Heart right ventricle (tissue), 16 donors: ENCODE measurements around the gene SOX18. TPM values are rescaled to one million over a fixed set of nuclear protein-coding genes. Genes with fewer than 3 reads are reported as not detected.
"Not testable (repeated sequence)": the region's sequence is repeated elsewhere in the genome, so short reads cannot be mapped to it uniquely, and the experiment has no call there.

ENCODE experiments used
- ATAC-seq, 8 donors: fragments of 200-7000 bp; cut with Tn5 transposase; one replicate each; pipeline ENCODE4 v1.9.1; 2020; ENCODE audit warnings: mild to moderate bottlenecking in 8 of 8, moderate library complexity in 8 of 8, moderate number of reproducible peaks in 1 of 8
- DNase-seq, 2 donors: peaks; one replicate each; pipeline ENCODE4 v3.0.0-alpha.2; 2020
- H3K27ac ChIP-seq, 10 donors: fragments of 200-600 bp; sonication (generic) in 2 of 10; one replicate each; pipeline versions ENCODE4 v1.5.0 to v1.8.0; 2020 to 2022; ENCODE audit warnings: mild to moderate bottlenecking in 3 of 10
- H3K27me3 ChIP-seq, 7 donors: fragments of 200-600 bp; one replicate each; pipeline ENCODE4 v1.8.0; 2021 to 2022; ENCODE audit warnings: mild to moderate bottlenecking in 2 of 7
- H3K36me3 ChIP-seq, 9 donors: fragments of 200-600 bp; sonication (generic) in 1 of 9; one replicate each; pipeline versions ENCODE4 v1.5.0 to v1.8.0; 2020 to 2022; ENCODE audit warnings: mild to moderate bottlenecking in 2 of 9
- H3K4me1 ChIP-seq, 9 donors: fragments of 200-600 bp; sonication (generic) in 1 of 9; one replicate each; pipeline versions ENCODE4 v1.5.0 to v1.8.0; 2020 to 2022; ENCODE audit warnings: mild to moderate bottlenecking in 4 of 9
- H3K4me3 ChIP-seq, 10 donors: fragments of 200-600 bp; sonication (generic) in 2 of 10; one replicate each; pipeline versions ENCODE4 v1.5.0 to v1.8.0; 2020 to 2022; ENCODE audit warnings: mild to moderate bottlenecking in 7 of 10, moderate library complexity in 2 of 10
- H3K9me3 ChIP-seq, 11 donors: fragments of 200-600 bp in 10 of 11; sonication (generic) in 2 of 11; one replicate each; pipeline versions ENCODE4 v1.5.0 to v1.8.0; 2013 to 2022; ENCODE audit warnings: mild to moderate bottlenecking in 2 of 11, control low read depth in 1 of 11, moderate library complexity in 1 of 11
- CTCF ChIP-seq, 9 donors: fragments of 200-600 bp; sonication (generic) in 2 of 9; IDR thresholded peaks; one replicate each; pipeline versions ENCODE4 v1.5.0 to v1.8.0; 2021 to 2022; ENCODE audit warnings: antibody characterized with exemption in 9 of 9, mild to moderate bottlenecking in 5 of 9, moderate library complexity in 1 of 9
- WGBS, 2 donors: extraction: QIAGEN DNeasy Blood & Tissue Kit; methylation state at CpG; one replicate each; pipeline ENCODE4 v1.1.7; 2013; ENCODE audit warnings: inconsistent platforms in 1 of 2; 5-methylcytosine and 5-hydroxymethylcytosine counted together
- intact Hi-C, 10 donors: fragments of 100-400 bp; cut with DNase I; formaldehyde crosslinking; loops; one replicate each; pipeline versions ENCODE4 v1.11.1 to v1.14.2; 2022
- polyA plus RNA-seq, 2 donors: library from polyadenylated mRNA; stranded (reverse); fragments of 200-250 nt; gene quantifications; one replicate each; pipeline ENCODE4 v1.2.3, GENCODE V29; 2013
- total RNA-seq, 10 donors: library from RNA; stranded (reverse); fragmentation: NEBNext Ultra II Directional in 3 of 10; extraction: Animal tissue kit (Norgen Biotek cat#: 25700) in 3 of 10; gene quantifications; one replicate each; pipeline versions ENCODE4 v1.2.1 to v1.2.4, GENCODE V29; 2021 to 2023
- donor health status: Arrhythmogenic right ventricular cardiomyopathy.
- donor health status: ischemic (EF 13 %, LVEDD 7.1; RV severe dilation, severe dysfunction).
- donor health status: healthy with polysubstance abuse.
- donor health status: DM: no; HTN: yes; CAD: no.
- donor health status: DM: no; HTN: no; CAD: no.
- donor health status: ischemic (EF 25% LVEDD 6.9; RV normal size, moderate dysfunction).
- donor health status: ischemic (EF 25% LVEDD 5.7; RV mildly dilated, moderate dysfunction).
- donor health status: healthy.
- donor health status: DM: yes; HTN: yes; CAD: no.
- donor health status: Ischemic cardiomyopathy.
- donor health status: ischemic (EF 35%, LVEDD 5.7; RV mildly dilated, moderate dysfunction).
- donor health status: nonischemic (EF 11% LVEDD 7.7; RV severe dilation, severe dysfunction).
- donor health status: DM: yes; HTN: yes; CAD: no.
- donor health status: PGD.
- donor health status: ischemic (EF 29% LVEDD 5.4; RV normal size, mild dysfunction).
- donor health status: nonischemic (EF 23%, LVEDD 6.1; RV moderate dilation, normal function).

Gene SOX18
- total and polyA plus RNA-seq, 12 donors: 23.5 to 129 (median 51.9) TPM

GRCh38 chr20:64022671-64023360, 26.6 kb downstream of the SOX18 start:
- TF ChIP-seq CTCF (IDR thresholded peaks at IDR 0.05): no peak
- no peaks in the 10 kb centered on the region for H3K27me3 ChIP-seq
- intact Hi-C loops: loop anchor here in 1 of 10 donors (5.0 kb wide), 1 partner anchor 36 kb away; no protein-coding TSS in a partner anchor
- no peak overlapping the region for H3K4me3 ChIP-seq
- peaks cover 7 to 98% (median 83%) of the 10 kb centered on the region in 9 donors for H3K36me3 ChIP-seq
- DNase-seq (no peak), ATAC-seq (no peak)
- WGBS, 2 donors: 96 to 99% methylated on average over 17 of the region's 17 CpGs
- no peak overlapping the region for H3K27ac ChIP-seq
- no peaks in the 10 kb centered on the region for H3K9me3 ChIP-seq
- no peaks in the 10 kb centered on the region for H3K4me1 ChIP-seq

- H3K9me3 ChIP-seq: no peaks in the 10 kb centered on the region
- no peak for ATAC-seq
- H3K27ac ChIP-seq: no peak overlapping the region
- H3K4me3 ChIP-seq: no peak overlapping the region
- no peaks in the 10 kb centered on the region for H3K27me3 ChIP-seq
- no peak for TF ChIP-seq CTCF (IDR thresholded peaks at IDR 0.05)
- peaks cover 8 to 98% (median 73%) of the 10 kb centered on the region in 9 donors for H3K36me3 ChIP-seq
- 94 to 97% methylated on average over 36 of the region's 36 CpGs for WGBS, 2 donors
- intact Hi-C loops: loop anchor here in 1 of 10 donors (5.0 kb wide), 1 partner anchor 34 kb away; no protein-coding TSS in a partner anchor
- no peak for DNase-seq
- H3K4me1 ChIP-seq: no peaks in the 10 kb centered on the region
Observed at GRCh38 chr20:64021124-64021975, 28.1 kb downstream of the SOX18 start.

GRCh38 chr20:64015635-64016034, 33.8 kb downstream of the SOX18 start:
- 69 to 81% methylated on average over 2 of the region's 2 CpGs for WGBS, 2 donors
- no peak for TF ChIP-seq CTCF (IDR thresholded peaks at IDR 0.05)
- Histone ChIP-seq H3K27ac (no peak overlapping the region), H3K27me3 (no peaks in the 10 kb centered on the region), H3K9me3 (no peaks in the 10 kb centered on the region), H3K4me3 (no peak overlapping the region), H3K36me3 (peaks cover 0 to 91% (median 71%) of the 10 kb centered on the region in 9 donors), H3K4me1 (no peaks in the 10 kb centered on the region)
- DNase-seq: no peak
- intact Hi-C loops: no loop called here
- no peak for ATAC-seq

- ATAC-seq, intact Hi-C loops, H3K27me3 ChIP-seq, H3K9me3 ChIP-seq, DNase-seq, H3K4me3 ChIP-seq: not testable (repeated sequence)
- Histone ChIP-seq H3K4me1 (peaks cover 0 to 14% (median 0%) of the 10 kb centered on the region in 9 donors), H3K27ac (peak overlapping the region in 1 of 10 donors; percentile 65), H3K36me3 (peaks cover 0 to 91% (median 55%) of the 10 kb centered on the region in 9 donors)
- WGBS, 2 donors: 91 to 93% methylated on average over 10 to 12 of the region's 20 CpGs
Observed at GRCh38 chr20:64012385-64013154, 36.9 kb downstream of the SOX18 start.
